Hypothalamus (tissue), 51 donors: ENCODE results near the gene LONRF3.
"Not testable (repeated sequence)": the region's sequence is repeated elsewhere in the genome, so short reads cannot be mapped to it uniquely, and the experiment has no call there.

Experiments used
- DNase-seq, 51 donors: peaks; one replicate each; lab custom pipeline; 2025; lab: John Stamatoyannopoulos, UW

Gene LONRF3

GRCh38 chrX:119029656-119030055, 55.2 kb downstream of the LONRF3 start:
- DNase-seq, result not testable (repeated sequence)

GRCh38 chrX:119030990-119031389, 56.6 kb downstream of the LONRF3 start:
- no peak for DNase-seq

- DNase-seq, result no peak
These were observed 62.0 kb downstream of the LONRF3 start for GRCh38 chrX:119036107-119037029.

GRCh38 chrX:119040432-119040831, 66.0 kb downstream of the LONRF3 start:
- no peak for DNase-seq

DNA sequence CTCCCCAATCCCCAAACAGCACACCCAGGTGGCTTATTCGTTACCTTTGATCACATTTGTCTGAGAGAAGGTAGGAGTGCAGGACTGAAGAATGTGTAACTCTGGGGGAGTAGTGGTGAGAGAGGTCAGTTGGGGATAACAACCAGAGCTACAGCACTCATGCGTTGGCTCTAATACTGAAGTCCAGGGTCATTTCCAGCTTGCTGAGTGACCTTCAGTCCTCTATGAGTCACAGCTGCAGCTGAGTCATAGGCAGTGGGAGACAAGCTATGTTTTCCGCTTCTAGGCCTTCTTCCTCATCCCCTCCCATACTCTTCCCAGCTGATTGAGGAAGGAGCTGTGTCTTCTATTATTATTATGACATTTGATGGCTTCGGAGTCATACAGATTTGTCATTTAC, 66.8 kb downstream of the LONRF3 start:
- DNase-seq, result peak in 4 of 51 donors; percentile 1 to 8 (median 2)

GRCh38 chrX:119042040-119042439, 67.6 kb downstream of the LONRF3 start:
- no peak for DNase-seq

DNA sequence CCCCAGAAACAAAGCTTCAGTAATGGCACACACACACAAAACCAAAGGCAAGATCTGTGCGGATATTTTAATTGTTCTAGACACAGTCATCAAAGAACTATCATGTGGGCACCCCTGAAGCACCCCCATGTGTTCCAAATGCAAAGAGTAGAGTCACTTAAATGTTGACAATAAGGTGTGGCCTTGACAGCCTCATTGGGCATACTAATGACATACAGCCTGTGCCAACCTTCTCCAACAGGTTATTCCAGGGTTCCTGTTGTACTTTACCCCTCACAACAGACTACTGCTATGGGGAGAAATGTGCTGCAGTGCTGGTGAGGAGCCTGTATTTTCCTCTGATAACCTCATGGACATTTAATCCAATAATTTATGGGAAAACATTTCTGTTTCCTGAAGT, 68.6 kb downstream of the LONRF3 start:
- DNase-seq, result no peak

- DNase-seq, result no peak
These were observed 71.5 kb downstream of the LONRF3 start for GRCh38 chrX:119045884-119046283.

DNA sequence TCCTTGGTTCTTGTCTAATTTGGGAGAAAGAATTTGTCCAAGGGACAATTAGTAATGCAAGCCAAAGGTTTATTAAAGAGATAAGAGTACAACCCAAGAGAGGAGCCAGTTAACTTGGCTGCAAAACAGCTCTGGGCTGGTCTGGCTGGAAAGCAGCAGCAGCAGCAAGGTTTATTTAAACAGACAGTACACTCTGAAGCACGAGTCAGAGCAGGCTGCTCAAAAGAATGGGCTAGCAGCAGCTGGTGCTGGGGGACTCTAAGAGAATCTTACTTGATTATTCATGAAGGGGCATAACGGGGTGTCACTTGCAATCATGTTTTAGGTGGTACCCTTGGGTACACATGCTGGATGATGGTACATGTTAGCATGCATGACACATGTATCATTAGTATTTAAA, 81.3 kb downstream of the LONRF3 start:
- DNase-seq, result no peak

DNA sequence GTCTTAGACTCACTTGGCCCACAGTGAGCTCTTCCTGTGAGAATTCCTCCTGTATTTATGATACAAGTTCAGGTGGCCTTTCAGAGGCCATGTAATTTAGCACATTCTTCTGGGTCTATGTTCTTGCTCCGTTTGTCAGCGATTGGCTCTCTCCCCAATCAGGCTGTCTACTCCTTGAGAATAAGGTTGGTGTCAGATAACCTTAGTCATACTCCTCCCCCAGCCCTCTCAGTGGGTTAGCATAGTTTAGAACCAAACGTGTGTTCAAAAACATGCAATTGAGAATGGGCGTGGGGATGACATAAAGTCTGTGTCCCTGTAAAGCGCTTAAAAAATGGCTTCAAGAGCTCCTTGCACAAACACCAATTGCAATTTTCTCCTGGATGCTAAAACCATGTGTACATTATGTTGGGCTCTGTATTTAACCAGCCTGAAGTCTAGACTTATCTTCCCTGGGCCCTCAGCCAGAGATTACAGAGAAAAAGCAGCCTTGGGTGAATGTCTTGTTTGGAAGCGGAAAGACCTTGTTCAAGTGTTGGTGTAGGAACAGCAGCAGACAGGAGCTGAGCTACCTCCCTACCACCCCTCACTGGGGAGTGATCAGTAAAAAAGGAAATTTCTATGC, 88.4 kb downstream of the LONRF3 start:
- no peak for DNase-seq

DNA sequence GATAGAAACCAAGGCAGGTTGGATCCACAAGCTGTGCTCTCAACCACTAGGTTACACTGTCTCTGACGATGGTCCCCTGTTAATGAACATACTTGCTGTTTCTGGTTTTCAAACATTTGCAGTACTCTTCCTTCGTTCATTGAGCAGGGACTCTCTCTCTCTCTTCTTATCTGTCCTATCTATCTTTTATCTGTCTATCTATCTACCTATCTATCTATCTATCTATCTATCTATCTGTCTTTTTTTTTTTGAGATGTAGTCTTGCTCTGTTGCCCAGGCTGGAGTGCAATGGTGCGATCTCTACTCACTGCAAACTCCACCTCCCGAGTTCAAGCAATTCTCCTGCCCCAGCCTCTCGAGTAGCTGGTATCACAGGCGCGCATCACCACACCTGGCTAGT, 89.0 kb downstream of the LONRF3 start:
- no peak for DNase-seq

- DNase-seq, result peak in 34 of 51 donors; percentile 0 to 47 (median 12)
These were observed 92.8 kb downstream of the LONRF3 start for GRCh38 chrX:119067023-119067739.
